Activated CD8-positive, alpha-beta T cell treated with anti-CD3 and anti-CD28 coated beads for 36 hours (primary cell): ENCODE results near the gene PEX14. TPM values are rescaled to one million over a fixed set of nuclear protein-coding genes. Genes with fewer than 3 reads are reported as not detected.

ENCODE experiments used
- ATAC-seq: fragments of 200-7000 bp; cut with Tn5 transposase; one replicate; pipeline ENCODE4 v1.10.0; 2021; ENCODE audit warnings: mild to moderate bottlenecking, moderate library complexity
- CTCF ChIA-PET: fragments of 350-600 bp; sonication (Branson Sonifier 250); formaldehyde crosslinking; loops from one replicate; lab custom pipeline; 2021; ENCODE audit warnings: antibody characterized with exemption; lab: Charles Lee
- POLR2A ChIA-PET: fragments of 350-600 bp; sonication (Branson Sonifier 250); formaldehyde crosslinking; loops from one replicate; lab custom pipeline; 2021; ENCODE audit warnings: antibody characterized with exemption; lab: Charles Lee
- DNase-seq: peaks from one replicate; pipeline ENCODE4 v3.0.0-alpha.2; 2020
- H3K27ac Mint-ChIP-seq: one replicate; pipeline ENCODE4 v1.8.0; 2021; ENCODE audit warnings: mild to moderate bottlenecking, mixed read lengths
- H3K27me3 Mint-ChIP-seq: one replicate; pipeline ENCODE4 v1.8.0; 2021; ENCODE audit warnings: mixed read lengths
- H3K36me3 Mint-ChIP-seq: one replicate; pipeline ENCODE4 v1.8.0; 2021; ENCODE audit warnings: low read depth, mixed read lengths
- H3K4me1 Mint-ChIP-seq: one replicate; pipeline ENCODE4 v1.8.0; 2021; ENCODE audit warnings: low read depth, mixed read lengths
- H3K4me3 Mint-ChIP-seq: one replicate; pipeline ENCODE4 v1.8.0; 2021; ENCODE audit warnings: mild to moderate bottlenecking, moderate library complexity, mixed read lengths
- H3K9me3 Mint-ChIP-seq: one replicate; pipeline ENCODE4 v1.8.0; 2021; ENCODE audit warnings: mixed read lengths
- intact Hi-C: fragments of 100-400 bp; cut with micrococcal nuclease; formaldehyde crosslinking; loops from one replicate; pipeline ENCODE4 v1.10.0; 2022
- total RNA-seq, 2 experiments: library from RNA; stranded (reverse); gene quantifications; one replicate each; pipeline ENCODE4 v1.2.3, GENCODE V29; 2021
- TF ChIP-seq, protein P1 (sequence below): fragments of 200-600 bp; IDR thresholded peaks from one replicate; pipeline ENCODE4 v1.8.0; 2022; ENCODE audit warnings: antibody characterized with exemption, mild to moderate bottlenecking

The PEX14 gene
- total RNA-seq, 2 experiments from 2014 or later, result 18.0 to 18.5 TPM

DNA sequence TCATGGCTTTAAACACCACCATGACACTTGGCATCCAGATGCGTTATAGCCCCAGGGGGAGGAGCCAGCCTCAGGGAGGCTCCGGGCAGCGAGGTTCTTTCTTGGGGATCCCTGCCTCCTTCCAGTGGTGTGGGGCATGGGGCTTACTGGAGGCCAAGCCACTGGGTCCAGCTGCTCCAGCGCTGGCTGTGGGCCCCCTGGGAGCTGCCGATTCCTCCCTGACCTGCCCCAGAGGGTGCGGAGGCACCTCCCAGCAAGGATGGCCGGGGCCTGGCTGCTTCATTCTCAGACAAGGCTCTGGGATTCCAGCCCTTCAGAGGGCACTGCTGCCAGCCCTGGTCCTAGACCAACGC, 159.3 kb downstream of the PEX14 start:
- Mint-ChIP-seq H3K27me3 (no peaks in the 10 kb centered on the region), H3K27ac (no peak overlapping the region), H3K4me1 (no peaks in the 10 kb centered on the region), H3K36me3 (peaks cover 4% of the 10 kb centered on the region), H3K4me3 (no peak overlapping the region), H3K9me3 (no peaks in the 10 kb centered on the region)
- intact Hi-C loops, result no loop called here
- ATAC-seq (no peak), DNase-seq (no peak)
- ChIA-PET CTCF (no interaction called here), POLR2A (no interaction called here)
- TF ChIP-seq, protein P1, sequence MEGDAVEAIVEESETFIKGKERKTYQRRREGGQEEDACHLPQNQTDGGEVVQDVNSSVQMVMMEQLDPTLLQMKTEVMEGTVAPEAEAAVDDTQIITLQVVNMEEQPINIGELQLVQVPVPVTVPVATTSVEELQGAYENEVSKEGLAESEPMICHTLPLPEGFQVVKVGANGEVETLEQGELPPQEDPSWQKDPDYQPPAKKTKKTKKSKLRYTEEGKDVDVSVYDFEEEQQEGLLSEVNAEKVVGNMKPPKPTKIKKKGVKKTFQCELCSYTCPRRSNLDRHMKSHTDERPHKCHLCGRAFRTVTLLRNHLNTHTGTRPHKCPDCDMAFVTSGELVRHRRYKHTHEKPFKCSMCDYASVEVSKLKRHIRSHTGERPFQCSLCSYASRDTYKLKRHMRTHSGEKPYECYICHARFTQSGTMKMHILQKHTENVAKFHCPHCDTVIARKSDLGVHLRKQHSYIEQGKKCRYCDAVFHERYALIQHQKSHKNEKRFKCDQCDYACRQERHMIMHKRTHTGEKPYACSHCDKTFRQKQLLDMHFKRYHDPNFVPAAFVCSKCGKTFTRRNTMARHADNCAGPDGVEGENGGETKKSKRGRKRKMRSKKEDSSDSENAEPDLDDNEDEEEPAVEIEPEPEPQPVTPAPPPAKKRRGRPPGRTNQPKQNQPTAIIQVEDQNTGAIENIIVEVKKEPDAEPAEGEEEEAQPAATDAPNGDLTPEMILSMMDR, result no peak

- H3K9me3 Mint-ChIP-seq, result no peaks in the 10 kb centered on the region
Measured at GRCh38 chr1:10634428-10635084, 159.8 kb downstream of the PEX14 start.

GRCh38 chr1:10635085-10635896, 160.5 kb downstream of the PEX14 start:
- ATAC-seq (no peak), DNase-seq (no peak)
- Mint-ChIP-seq H3K4me3 (no peak overlapping the region), H3K36me3 (peaks cover 2% of the 10 kb centered on the region), H3K4me1 (no peaks in the 10 kb centered on the region), H3K27me3 (no peaks in the 10 kb centered on the region), H3K9me3 (no peaks in the 10 kb centered on the region), H3K27ac (no peak overlapping the region)
- TF ChIP-seq, protein P1, result no peak
- CTCF ChIA-PET, result no interaction called here
- POLR2A ChIA-PET, result interaction anchor here (0.7 kb wide), 1 partner anchor 15 kb away, joined by 3 read pairs; no protein-coding TSS in a partner anchor
- intact Hi-C loops, result no loop called here

More at GRCh38 chr1:10634428-10635084, 159.8 kb downstream of the PEX14 start:
- H3K4me3 Mint-ChIP-seq, result no peak overlapping the region
- no peaks in the 10 kb centered on the region for H3K27me3 Mint-ChIP-seq
- DNase-seq (no peak), ATAC-seq (no peak)
- no peak overlapping the region for H3K27ac Mint-ChIP-seq
- H3K36me3 Mint-ChIP-seq, result peaks cover 2% of the 10 kb centered on the region
- CTCF ChIA-PET, result no interaction called here
- intact Hi-C loops, result no loop called here
- TF ChIP-seq, protein P1, result no peak
- no peaks in the 10 kb centered on the region for H3K4me1 Mint-ChIP-seq
- POLR2A ChIA-PET, result interaction anchor here (0.7 kb wide), 1 partner anchor 16 kb away, joined by 3 read pairs; no protein-coding TSS in a partner anchor

DNA sequence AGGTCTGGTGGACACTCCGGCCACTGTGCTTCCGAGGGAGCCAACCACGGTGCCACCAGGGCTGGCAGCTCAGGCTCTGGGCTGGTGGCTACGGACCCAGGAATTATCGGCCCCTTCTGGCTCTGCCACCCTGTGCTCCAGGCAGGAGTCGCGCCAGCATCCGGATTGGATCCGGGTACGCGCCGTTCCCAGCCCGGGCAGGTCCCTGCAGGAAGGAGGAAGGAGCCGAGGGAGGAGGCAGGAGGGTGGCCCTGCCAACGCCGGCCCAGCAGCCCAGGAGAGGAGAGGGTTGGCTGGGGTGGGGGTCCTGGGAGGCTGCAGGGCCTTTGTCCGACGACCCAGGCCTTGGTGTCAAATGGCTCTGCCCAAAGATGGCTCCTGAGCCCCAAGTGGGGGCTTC, 161.2 kb downstream of the PEX14 start:
- no peaks in the 10 kb centered on the region for H3K9me3 Mint-ChIP-seq
- ATAC-seq (no peak), DNase-seq (no peak)
- CTCF ChIA-PET, result no interaction called here
- no peaks in the 10 kb centered on the region for H3K27me3 Mint-ChIP-seq
- no peaks in the 10 kb centered on the region for H3K4me1 Mint-ChIP-seq
- TF ChIP-seq, protein P1, result no peak
- intact Hi-C loops, result no loop called here
- no peak overlapping the region for H3K27ac Mint-ChIP-seq
- no peak overlapping the region for H3K4me3 Mint-ChIP-seq
- POLR2A ChIA-PET, result no interaction called here
- H3K36me3 Mint-ChIP-seq, result no peaks in the 10 kb centered on the region

DNA sequence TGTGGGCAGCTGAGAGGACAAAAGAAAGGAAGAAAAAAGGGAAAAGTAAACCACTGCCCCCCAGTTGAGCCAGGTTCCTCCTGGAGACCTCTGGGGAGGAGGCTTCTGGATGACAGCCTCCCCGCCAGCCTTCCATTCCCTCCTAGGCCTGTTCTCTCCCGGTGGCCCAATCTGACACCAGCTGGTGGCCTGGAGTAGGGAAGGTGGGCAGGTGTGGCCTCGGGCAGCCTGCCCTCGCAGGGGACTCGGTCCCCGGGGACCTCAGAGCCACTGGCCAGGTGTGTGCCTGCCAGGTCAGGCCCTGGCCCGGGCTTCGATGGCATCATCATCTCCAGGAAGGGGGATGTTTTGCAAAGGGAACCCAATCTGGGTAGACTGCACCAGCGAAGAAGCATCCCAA, 162.7 kb downstream of the PEX14 start:
- DNase-seq (no peak), ATAC-seq (no peak)
- H3K4me3 Mint-ChIP-seq, result no peak overlapping the region
- H3K36me3 Mint-ChIP-seq, result no peaks in the 10 kb centered on the region
- intact Hi-C loops, result no loop called here
- H3K27me3 Mint-ChIP-seq, result no peaks in the 10 kb centered on the region
- H3K27ac Mint-ChIP-seq, result no peak overlapping the region
- ChIA-PET POLR2A (no interaction called here), CTCF (no interaction called here)
- H3K4me1 Mint-ChIP-seq, result no peaks in the 10 kb centered on the region
- no peaks in the 10 kb centered on the region for H3K9me3 Mint-ChIP-seq
- TF ChIP-seq, protein P1, result no peak
